ENCODE data around the gene UMAD1. TPM values are rescaled to one million over a fixed set of nuclear protein-coding genes. Genes with fewer than 3 reads are reported as not detected.

The UMAD1 gene
- total and polyA plus RNA-seq, 4 donors: 7.7 to 19.2 (median 12.2) TPM

DNA sequence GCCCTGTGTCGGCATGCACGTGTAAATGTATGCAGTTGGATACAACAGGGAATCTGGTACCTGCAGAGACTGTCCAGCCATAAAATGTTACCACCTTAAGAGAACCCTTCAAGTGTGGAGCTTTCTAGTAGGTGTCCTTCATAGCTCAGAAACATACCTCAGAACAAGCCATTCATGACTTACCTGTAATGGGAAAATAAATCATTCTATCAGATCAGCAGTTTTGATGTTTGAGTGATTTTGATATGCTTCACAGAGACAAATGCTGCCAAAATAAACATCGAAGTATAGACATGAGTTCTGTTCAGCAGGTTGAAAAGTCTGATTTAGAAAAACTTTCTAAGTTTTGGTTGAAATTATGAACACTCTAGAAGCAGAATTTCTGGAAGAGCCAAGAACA lies 33.5 kb upstream of the UMAD1 start:
- no peaks in the 10 kb centered on the region for H3K27me3 ChIP-seq (ENCODE audit: control insufficient read depth in 3 of 3, insufficient read depth in 3 of 3, low read length in 2 of 3)
- H3K4me1 ChIP-seq (ENCODE audit: control insufficient read depth in 5 of 5, insufficient read depth in 5 of 5, low read length in 5 of 5): no peaks in the 10 kb centered on the region
- H3K36me3 ChIP-seq (ENCODE audit: control insufficient read depth in 4 of 4, insufficient read depth in 4 of 4, low read length in 4 of 4): peaks cover 0 to 6% (median 0%) of the 10 kb centered on the region in 4 donors
- no peak for ATAC-seq (ENCODE audit: insufficient read depth, low FRiP score)
- no peak overlapping the region for H3K9ac ChIP-seq (ENCODE audit: insufficient read depth in 1 of 2, low read length in 2 of 2)
- WGBS, 2 donors: 64 to 83% methylated on average over 3 of the region's 3 CpGs
- no peak overlapping the region for H3K27ac ChIP-seq (ENCODE audit: low read depth in 1 of 2, low read length in 1 of 2)
- no peak for TF ChIP-seq CTCF (IDR thresholded peaks at IDR 0.05; ENCODE audit: control extremely low read depth, extremely low read depth)
- DNase-seq: no peak
- no peak overlapping the region for H3K4me3 ChIP-seq
- no peaks in the 10 kb centered on the region for H3K9me3 ChIP-seq (ENCODE audit: control insufficient read depth in 4 of 4, insufficient read depth in 3 of 4, low read length in 3 of 4)

GRCh38 chr7:7609330-7609729 lies 31.2 kb upstream of the UMAD1 start:
- Histone ChIP-seq H3K4me1 (ENCODE audit: control insufficient read depth in 5 of 5, insufficient read depth in 5 of 5, low read length in 5 of 5) (no peaks in the 10 kb centered on the region), H3K36me3 (ENCODE audit: control insufficient read depth in 4 of 4, insufficient read depth in 4 of 4, low read length in 4 of 4) (peaks cover 0 to 6% (median 0%) of the 10 kb centered on the region in 4 donors), H3K4me3 (no peak overlapping the region), H3K27me3 (ENCODE audit: control insufficient read depth in 3 of 3, insufficient read depth in 3 of 3, low read length in 2 of 3) (no peaks in the 10 kb centered on the region), H3K9ac (ENCODE audit: insufficient read depth in 1 of 2, low read length in 2 of 2) (no peak overlapping the region), H3K27ac (ENCODE audit: low read depth in 1 of 2, low read length in 1 of 2) (no peak overlapping the region), H3K9me3 (ENCODE audit: control insufficient read depth in 4 of 4, insufficient read depth in 3 of 4, low read length in 3 of 4) (no peaks in the 10 kb centered on the region)
- WGBS, 2 donors: 94 to 96% methylated on average over 2 of the region's 2 CpGs
- TF ChIP-seq CTCF (IDR thresholded peaks at IDR 0.05; ENCODE audit: control extremely low read depth, extremely low read depth): no peak
- ATAC-seq (ENCODE audit: insufficient read depth, low FRiP score) (no peak), DNase-seq (no peak)

- H3K27me3 ChIP-seq (ENCODE audit: control insufficient read depth in 3 of 3, insufficient read depth in 3 of 3, low read length in 2 of 3): no peaks in the 10 kb centered on the region
- H3K36me3 ChIP-seq (ENCODE audit: control insufficient read depth in 4 of 4, insufficient read depth in 4 of 4, low read length in 4 of 4): no peaks in the 10 kb centered on the region
- H3K27ac ChIP-seq (ENCODE audit: low read depth in 1 of 2, low read length in 1 of 2): no peak overlapping the region
- DNase-seq: no peak
- no peak overlapping the region for H3K9ac ChIP-seq (ENCODE audit: insufficient read depth in 1 of 2, low read length in 2 of 2)
- no peaks in the 10 kb centered on the region for H3K4me1 ChIP-seq (ENCODE audit: control insufficient read depth in 5 of 5, insufficient read depth in 5 of 5, low read length in 5 of 5)
- ATAC-seq (ENCODE audit: insufficient read depth, low FRiP score): no peak
- WGBS, 2 donors: 88 to 90% methylated on average over 1 of the region's 1 CpG
- H3K9me3 ChIP-seq (ENCODE audit: control insufficient read depth in 4 of 4, insufficient read depth in 3 of 4, low read length in 3 of 4): no peaks in the 10 kb centered on the region
- no peak overlapping the region for H3K4me3 ChIP-seq
- TF ChIP-seq CTCF (IDR thresholded peaks at IDR 0.05; ENCODE audit: control extremely low read depth, extremely low read depth): no peak
Measured at GRCh38 chr7:7612519-7612918, 28.0 kb upstream of the UMAD1 start.

DNA sequence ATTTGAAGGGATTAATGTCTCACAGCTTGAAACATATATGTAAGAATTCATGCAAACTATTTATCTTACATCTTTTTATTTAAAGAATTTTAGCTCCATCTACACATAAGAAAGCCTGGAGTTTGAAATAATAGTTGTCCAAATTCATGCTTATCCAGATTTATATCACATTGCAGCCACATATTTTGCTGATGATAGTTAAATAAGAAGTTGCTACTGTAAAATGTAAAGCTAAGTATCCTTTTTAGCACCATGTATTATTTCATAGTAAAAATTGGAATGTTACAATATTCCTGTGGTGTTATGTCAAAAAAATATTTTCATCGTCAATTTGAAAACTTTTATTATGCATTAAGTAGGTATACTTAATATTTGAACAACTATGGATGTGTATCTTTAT lies 27.3 kb upstream of the UMAD1 start:
- TF ChIP-seq CTCF (IDR thresholded peaks at IDR 0.05; ENCODE audit: control extremely low read depth, extremely low read depth): no peak
- H3K27me3 ChIP-seq (ENCODE audit: control insufficient read depth in 3 of 3, insufficient read depth in 3 of 3, low read length in 2 of 3): no peaks in the 10 kb centered on the region
- WGBS, 2 donors: 94 to 96% methylated on average over 1 of the region's 1 CpG
- no peak overlapping the region for H3K4me3 ChIP-seq
- no peak for ATAC-seq (ENCODE audit: insufficient read depth, low FRiP score)
- H3K27ac ChIP-seq (ENCODE audit: low read depth in 1 of 2, low read length in 1 of 2): no peak overlapping the region
- H3K36me3 ChIP-seq (ENCODE audit: control insufficient read depth in 4 of 4, insufficient read depth in 4 of 4, low read length in 4 of 4): no peaks in the 10 kb centered on the region
- no peak overlapping the region for H3K9ac ChIP-seq (ENCODE audit: insufficient read depth in 1 of 2, low read length in 2 of 2)
- H3K4me1 ChIP-seq (ENCODE audit: control insufficient read depth in 5 of 5, insufficient read depth in 5 of 5, low read length in 5 of 5): no peaks in the 10 kb centered on the region
- DNase-seq: no peak
- no peaks in the 10 kb centered on the region for H3K9me3 ChIP-seq (ENCODE audit: control insufficient read depth in 4 of 4, insufficient read depth in 3 of 4, low read length in 3 of 4)
